ENCODE measurements around the gene SIDT2. TPM values are rescaled to one million over a fixed set of nuclear protein-coding genes. Genes with fewer than 3 reads are reported as not detected.
A peak's percentile ranks its signal among the peaks of the same experiment; 100 is the strongest.
"Not testable (repeated sequence)": the region's sequence is repeated elsewhere in the genome, so short reads cannot be mapped to it uniquely, and the experiment has no call there.

The SIDT2 gene
- polyA plus RNA-seq, 12 donors = 24.6 to 41.0 (median 36.3) TPM; not detected in 1

DNA sequence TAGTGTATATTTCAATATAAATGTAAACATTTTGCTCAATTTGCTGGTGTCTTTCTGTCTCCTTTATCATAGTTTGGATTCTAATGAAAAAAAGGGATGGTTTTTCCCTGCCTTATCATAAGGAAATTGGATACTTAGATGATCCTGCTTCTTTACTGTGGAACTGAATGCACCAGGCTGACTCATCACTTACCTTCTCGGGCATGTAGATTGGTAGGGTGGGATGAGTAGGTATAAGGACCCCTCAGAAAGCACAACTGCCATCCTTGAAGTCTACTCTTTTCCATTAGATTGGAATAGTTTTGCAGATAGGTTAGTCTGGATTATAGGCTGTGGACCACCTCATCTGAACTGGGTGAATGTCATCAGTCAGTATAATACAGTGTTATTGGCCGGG is 7.5 kb upstream of the SIDT2 start:
- no peak for DNase-seq

DNA sequence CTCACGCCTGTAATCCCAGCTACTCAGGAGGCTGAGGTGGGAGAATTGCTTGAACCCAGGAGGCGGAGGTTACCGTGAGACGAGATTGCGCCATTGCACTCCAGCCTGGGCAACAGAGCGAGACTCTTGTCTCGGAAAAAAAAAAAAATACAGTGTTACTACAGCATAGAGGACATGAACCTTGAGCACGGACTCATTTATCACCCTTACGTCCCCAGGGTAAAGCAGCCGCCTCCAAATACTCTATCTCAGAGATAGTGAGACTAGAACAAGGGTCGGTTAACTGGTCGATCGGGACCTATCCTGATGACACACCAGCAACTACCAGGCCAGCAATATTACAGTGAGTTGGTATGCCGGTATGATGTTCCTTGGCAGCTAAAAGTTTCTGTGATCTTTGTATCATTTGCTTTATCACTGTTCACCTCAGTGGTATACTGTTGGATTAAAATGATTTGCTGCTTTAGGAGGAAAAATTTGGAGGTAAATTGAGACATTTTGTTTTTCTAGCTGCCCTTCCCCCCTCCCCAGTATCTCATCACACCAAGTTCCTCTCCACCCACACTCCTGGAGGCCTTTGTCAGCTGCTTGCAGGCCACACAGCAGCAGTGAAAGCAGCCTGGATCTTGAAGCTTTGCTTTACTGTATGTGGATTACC is 7.0 kb upstream of the SIDT2 start:
- no peak for DNase-seq

DNA sequence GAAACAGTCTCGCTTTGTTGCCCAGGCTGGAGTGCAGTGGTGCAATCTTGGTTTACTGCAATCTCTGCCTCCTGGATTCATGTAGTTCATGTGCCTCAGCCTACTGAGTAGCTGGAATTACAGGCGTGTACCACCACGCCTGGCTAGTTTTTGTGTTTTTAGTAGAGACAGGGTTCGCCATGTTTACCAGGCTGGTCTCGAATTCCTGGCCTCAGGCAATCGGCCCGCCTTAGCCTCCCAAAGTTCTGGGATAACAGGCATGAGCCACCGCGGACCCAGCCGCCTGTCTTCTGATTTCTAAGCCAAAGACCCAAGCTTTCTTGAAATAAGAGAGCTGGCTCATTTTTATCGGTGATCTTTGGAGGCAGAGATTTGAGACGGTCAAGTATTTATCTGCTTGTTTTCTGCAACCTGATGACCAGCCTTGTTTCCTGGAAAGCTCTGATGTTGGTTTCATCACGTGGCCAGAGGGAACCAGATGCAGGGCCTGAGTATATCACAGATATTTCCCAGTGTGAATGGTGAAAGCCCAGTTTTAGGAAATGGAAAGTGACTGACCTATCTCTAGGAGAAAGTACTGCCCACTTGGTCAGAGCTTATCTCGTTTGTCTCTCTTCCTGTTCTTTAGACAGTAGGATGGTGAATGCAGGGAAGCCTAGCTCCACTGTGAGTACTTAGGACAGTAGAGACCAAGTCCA is 5.7 kb upstream of the SIDT2 start:
- no peak for DNase-seq

DNA sequence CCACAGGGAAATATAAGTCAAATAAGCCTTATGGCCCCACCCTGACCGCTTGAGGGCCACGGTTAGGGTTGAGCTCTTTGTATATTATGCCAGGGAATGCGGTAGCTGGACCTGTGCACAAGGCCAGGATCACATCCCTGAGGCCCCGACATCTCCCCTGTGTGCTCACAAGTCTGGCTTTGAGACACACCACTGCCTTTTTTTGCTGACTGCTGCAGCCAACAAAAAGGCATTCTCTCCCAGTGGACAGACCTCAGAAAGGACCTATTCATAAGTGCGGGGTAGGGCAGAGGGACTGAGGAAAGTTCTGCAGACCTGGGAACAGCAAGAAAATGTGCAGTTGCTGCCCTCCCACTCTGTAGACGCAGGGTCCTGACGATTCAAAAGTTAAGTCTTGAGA is 3.4 kb upstream of the SIDT2 start:
- no peak for DNase-seq

DNA sequence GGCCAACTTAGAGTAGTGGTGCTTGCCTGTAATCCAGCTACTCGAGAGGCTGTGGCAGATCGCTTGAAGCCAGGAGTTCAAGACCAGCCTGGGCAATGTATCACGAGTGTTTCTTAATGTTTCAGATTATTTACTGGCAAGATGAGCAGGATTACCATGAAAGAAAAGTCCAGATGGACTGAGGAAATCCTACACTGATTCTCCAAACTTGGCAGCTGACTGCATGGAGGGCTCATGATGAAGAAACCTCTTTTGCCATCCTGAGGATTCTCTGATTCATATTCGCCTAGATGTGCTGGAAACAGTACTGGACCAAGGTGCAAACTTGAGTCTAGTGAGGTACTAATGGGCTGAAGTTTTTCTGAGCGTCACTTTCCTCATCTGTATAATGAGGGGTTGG is 2.8 kb upstream of the SIDT2 start:
- DNase-seq = no peak

DNA sequence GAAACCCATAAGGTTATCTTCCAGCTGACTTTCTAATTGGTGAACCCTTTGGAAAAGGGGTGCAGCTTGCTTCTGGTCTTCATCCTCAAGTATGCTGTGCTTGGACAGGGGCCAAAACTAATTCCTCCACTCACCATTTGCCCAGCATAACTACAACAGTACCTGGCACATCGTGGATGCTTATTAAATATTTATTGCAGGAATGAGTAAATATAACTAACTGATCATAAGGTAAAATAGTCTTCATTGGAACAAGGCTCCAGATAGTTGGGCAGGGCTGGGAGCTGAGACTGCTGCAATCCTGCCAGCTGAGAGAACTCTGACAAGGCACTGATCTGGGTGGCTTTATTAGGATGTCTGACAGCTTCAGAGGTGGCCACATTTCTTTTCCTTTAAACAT is 2.4 kb upstream of the SIDT2 start:
- DNase-seq = no peak

DNA sequence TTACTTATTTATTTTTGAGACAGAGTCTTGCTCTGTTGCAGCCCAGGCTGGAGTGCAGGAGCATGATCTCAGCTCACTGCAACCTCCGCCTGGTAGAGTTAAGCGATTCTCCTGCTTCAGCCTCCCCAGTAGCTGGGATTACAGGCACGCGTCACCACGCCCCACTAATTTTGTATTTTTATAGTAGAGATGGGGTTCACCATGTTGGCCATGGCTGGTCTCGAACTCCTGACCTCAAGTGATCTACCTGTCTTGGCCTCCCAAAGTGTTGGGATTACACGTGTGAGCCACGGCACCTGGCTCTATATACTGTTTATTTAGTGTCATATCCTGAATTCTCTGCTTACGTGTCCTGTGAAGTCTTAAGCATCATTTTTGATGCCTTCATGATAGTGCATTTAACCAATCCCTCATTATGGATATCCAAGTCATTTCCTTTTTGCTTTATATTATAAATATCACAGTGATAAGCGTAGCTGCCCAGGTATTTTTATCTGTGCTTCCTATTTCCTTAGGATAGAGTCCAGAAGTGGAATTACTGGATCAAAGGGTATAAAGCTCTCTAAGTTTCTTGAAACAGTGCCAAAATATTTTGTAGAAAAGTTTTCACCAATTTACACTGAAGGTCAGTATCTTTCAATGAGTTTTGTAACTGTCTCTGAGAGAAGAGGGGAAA is 871 bp upstream of the SIDT2 start:
- DNase-seq = no peak

DNA sequence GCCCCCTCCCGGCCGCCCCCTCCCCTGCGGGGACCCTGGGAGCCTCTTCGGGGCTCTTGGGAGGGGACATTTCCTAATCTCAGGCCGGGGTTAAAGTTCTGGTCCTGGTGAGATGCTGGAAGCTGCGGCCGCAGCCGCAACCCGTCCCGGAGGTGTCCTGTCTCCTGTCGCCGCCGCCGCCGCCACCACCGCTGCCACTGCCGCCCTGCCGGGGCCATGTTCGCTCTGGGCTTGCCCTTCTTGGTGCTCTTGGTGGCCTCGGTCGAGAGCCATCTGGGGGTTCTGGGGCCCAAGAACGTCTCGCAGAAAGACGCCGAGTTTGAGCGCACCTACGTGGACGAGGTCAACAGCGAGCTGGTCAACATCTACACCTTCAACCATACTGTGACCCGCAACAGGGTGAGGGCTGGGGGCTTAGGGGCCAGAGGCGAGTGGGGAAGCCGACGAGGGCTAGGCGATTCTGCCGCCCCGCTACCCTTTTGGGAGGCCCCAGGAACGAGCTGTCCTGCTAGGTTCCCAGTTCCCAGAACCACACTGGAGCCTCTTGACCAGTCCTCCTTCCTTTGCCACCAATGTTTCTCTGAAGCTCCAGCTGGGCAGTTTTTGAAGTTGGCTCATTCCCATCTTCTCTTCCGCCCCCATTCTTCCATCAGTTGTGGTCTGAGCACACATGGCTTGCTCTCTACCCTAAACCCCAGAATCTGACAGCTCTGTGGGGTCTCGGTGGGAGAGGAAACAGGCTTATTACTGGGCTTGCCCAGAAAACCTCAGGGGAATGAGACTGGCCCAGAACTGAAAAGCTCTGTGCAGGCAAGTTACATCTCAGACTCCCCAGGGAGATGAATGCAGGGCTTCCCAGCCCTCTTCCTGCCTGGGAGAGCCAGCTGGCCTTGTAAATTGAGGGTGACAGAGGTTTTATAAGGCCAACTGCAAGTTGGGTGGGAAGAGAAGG is 781 bp downstream of the SIDT2 start:
- DNase-seq = peak; percentile 32

DNA sequence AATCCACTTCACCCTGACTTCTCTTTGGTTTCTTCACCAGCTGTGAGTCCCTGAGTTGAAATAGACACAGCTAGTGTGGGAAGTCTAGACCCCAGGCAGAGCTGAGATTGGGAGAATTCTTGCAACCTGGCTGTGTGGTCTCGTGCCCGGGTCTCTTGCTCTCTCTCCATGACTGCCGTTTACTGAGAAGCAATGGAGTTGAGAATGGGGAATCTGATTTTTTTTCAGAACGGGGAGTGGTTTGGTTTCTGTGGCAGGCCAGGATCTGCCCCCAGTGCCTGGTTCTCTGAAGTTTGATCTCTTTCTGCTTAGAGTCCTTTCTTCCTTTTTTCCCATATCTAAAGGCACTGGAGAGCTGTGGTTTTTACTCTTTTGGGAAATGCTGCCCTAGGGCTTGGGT is 1.5 kb downstream of the SIDT2 start:
- DNase-seq = no peak

DNA sequence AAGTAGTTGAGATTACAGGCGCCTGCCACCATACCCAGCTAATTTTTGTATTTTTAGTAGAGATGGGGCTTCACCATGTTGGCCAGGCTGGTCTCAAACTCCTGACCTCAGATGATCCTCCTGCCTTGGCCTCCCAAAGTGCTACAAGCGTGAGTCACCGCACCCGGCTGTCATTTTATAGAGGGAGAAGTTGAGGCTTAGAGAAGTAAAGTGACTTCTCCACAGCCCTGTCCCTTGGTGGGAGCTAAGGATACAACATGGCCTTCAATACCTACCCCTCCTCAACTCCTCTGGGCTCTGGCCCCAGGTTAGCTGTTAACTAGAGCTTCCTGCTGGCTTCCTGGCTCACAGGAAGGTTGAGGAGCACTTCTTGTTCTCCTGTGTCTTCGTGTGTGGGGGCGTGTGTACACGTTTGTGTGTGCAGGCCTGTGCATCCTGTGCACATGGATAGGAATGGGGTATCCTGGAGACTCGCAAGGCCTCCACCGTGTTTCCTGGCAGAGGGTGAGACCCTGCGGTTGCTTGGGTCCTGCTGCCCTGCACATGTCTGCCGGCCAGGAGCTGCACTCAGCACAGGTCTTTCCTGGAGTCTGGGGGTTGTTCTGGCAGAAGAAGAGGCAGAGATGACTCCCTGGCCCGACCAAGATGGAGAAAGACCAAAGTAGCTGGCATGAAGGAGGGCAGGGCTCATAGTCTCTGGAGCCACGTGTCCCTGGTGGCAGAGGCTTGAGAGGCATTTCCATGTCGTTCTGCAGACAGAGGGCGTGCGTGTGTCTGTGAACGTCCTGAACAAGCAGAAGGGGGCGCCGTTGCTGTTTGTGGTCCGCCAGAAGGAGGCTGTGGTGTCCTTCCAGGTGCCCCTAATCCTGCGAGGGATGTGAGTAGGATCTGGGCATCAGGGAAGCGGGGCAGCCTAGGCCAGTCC is 2.4 kb downstream of the SIDT2 start:
- no peak for DNase-seq

DNA sequence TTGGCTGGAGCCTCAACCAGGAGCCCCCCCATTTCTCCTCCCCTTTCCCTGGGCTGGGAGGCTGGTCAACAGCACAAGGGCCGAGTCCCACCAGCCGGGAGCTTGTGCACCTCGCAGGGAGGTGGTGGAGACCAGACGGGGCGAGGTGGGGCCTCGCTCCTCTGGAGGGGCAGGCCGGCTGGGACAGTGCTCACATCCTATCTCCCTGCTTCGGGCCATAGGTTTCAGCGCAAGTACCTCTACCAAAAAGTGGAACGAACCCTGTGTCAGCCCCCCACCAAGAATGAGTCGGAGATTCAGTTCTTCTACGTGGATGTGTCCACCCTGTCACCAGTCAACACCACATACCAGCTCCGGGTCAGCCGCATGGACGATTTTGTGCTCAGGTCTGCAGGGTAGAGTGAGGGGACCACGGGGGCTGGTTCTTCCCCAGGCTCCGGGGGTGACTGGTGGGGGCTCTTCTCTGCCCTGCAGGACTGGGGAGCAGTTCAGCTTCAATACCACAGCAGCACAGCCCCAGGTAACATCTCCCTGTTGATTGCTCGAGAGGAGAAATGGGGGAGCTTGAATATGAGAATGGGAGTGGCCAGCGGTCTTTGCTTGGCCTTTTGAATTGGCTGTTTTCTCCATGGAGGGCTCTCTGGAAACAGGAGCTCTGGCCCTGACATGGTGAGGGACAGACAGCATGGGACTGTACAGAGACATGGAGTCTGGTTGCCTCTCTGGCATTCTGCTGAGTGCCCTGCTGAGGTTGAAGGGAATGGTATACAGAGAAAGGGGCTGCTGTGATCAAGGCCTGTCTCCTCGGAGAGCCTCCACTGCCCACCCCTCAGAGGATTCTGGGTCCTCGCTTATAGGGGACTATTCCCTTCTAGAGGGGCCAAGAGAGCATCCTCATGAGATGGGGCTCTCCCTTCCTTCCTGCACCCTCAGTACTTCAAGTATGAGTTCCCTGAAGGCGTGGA is 3.3 kb downstream of the SIDT2 start:
- DNase-seq = no peak

DNA sequence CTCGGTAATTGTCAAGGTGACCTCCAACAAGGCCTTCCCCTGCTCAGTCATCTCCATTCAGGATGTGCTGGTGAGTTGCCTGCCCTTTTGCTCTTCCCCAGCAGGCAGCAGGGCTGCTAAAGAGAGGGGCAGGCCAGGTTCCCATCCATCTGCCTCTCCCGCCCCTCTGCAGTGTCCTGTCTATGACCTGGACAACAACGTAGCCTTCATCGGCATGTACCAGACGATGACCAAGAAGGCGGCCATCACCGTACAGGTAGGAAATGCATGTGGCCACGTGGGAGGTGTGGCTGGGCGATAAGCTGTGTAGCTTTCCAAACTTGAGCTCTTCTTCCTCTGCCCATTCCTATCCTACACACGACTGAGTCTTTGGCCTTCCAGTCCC is 4.0 kb downstream of the SIDT2 start:
- DNase-seq = no peak

DNA sequence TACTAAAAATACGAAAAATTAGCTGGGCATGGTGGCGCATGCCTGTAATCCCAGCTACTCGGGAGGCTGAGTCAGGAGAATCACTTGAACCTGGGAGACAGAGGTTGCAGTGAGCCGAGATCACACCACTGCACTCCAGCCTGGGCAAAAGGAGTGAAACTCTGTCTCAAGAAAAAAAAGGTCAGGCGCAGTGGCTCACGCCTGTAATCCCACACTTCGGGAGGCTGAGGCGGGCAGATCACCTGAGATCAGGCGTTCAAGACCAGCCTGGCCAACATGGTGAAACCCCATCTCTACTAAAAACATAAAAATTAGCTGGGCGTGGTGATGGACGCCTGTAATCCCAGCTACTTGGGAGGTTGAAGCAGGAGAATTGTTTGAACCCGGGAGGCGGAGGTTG is 4.6 kb downstream of the SIDT2 start:
- not testable (repeated sequence) for DNase-seq

DNA sequence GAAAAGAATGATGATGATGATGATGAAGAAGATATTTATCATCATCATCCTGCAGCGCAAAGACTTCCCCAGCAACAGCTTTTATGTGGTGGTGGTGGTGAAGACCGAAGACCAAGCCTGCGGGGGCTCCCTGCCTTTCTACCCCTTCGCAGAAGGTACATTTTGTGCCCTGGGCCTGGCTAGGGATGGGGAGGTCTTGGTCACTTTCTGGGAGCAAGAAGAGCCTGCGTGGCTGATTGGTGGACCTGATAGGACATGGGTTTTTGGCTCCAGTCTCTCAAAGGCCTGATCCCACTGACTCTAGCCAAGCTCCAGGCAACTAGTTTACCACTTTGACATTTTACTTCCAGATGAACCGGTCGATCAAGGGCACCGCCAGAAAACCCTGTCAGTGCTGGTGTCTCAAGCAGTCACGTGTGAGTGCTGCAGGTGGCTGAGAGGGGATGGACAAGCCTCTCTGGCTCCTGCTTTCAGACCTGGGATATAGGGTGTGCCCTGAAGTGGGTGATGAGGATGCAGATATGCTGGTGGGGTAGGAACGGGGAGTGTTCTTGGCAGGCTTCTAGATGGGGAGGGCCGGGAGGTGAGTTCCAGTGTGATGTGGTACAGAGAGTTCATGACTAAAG is 5.3 kb downstream of the SIDT2 start:
- no peak for DNase-seq

DNA sequence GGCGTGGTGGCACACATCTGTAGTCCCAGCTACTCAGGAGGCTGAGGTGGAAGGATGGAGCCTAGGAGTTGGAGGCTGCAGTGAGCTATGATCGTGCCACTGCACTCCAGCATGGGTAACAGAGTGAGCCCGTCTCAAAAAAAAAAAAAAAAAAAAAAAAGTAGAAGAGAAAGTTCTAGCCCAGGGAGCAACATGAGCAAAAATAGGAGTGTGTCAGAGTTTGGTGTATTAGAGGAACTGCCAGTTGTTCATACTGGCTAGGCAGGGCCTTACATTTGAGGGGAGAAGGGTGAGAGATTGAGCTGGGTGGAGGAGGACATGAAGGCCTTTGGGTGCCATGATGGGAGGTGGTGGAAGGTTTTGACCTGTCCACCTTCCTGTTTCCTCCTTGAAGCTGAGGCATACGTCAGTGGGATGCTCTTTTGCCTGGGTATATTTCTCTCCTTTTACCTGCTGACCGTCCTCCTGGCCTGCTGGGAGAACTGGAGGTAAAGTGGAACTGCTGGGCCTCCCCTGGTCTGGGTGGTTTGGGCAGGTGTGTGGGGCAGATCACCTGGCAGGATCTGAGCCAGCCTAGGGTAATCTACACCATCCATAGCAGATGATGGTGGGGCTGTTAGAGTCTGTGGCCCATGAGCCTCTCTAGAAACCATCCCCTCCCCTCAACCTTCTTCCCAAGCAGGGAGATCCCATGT is 7.3 kb downstream of the SIDT2 start:
- no peak for DNase-seq

DNA sequence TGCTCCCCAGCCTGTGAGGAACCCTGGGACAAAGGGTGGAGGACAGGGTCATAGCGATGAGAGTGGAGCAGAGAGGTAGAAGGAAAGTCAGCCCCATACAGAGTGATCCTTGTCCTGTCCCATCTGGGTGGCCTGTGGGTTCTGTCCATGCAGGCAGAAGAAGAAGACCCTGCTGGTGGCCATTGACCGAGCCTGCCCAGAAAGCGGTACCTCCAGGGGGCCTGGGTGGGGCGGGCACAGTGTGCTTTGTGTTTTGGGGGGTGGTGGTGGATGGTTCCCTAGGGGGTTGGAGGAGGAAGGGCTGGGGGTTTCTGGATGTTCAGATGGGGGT is 7.9 kb downstream of the SIDT2 start:
- no peak for DNase-seq

DNA sequence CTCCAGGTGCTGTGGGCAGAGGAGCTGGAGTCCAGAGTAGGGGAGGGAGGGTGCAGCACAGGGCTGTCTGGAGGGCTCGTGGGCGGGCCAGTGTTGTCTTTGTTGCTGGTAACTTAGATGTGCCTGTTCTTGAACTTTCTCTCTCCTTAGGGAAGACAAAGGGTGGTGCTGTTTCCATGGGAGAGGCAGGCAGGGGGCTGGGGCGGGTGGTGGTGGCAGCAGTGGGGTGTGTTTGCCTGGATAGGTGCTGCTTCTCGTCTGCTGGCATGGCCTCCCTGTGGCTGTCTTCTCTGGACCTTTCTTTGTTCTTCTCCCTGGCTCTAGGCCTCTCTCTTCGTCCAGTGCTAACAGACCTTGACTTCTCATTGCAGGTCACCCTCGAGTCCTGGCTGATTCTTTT is 8.5 kb downstream of the SIDT2 start:
- no peak for DNase-seq

DNA sequence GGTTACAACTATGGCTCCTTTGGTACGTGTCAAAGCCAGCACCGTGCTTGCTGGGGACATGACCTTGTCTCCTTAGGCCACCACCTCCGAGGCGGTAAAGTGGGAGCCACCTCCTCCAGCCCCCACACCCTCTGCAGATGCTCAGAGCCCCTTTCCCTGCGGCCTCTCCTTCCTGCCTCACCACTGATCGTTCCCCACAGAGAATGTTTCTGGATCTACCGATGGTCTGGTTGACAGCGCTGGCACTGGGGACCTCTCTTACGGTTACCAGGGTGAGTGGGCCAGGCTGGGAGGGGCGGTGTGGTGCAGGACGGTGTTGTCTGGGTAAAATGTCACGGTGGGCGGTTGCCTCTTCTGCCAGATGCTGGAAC is 8.9 kb downstream of the SIDT2 start:
- DNase-seq = no peak
